HG03469 (cell line): ENCODE measurements around the gene PERM1.
"Not testable (repeated sequence)": the region's sequence is repeated elsewhere in the genome, so short reads cannot be mapped to it uniquely, and the experiment has no call there.

Experiments used
- ATAC-seq: cut with Tn5 transposase; IDR thresholded peaks from one replicate; pipeline ENCODE4 v1.9.1; 2021; ENCODE audit warnings: mild to moderate bottlenecking, moderate library complexity, moderate number of reproducible peaks; ENCODE audit not compliant: unreplicated experiment

Gene PERM1

GRCh38 chr1:979744-980072 lies 2.2 kb downstream of the PERM1 start:
- no peak for ATAC-seq

DNA sequence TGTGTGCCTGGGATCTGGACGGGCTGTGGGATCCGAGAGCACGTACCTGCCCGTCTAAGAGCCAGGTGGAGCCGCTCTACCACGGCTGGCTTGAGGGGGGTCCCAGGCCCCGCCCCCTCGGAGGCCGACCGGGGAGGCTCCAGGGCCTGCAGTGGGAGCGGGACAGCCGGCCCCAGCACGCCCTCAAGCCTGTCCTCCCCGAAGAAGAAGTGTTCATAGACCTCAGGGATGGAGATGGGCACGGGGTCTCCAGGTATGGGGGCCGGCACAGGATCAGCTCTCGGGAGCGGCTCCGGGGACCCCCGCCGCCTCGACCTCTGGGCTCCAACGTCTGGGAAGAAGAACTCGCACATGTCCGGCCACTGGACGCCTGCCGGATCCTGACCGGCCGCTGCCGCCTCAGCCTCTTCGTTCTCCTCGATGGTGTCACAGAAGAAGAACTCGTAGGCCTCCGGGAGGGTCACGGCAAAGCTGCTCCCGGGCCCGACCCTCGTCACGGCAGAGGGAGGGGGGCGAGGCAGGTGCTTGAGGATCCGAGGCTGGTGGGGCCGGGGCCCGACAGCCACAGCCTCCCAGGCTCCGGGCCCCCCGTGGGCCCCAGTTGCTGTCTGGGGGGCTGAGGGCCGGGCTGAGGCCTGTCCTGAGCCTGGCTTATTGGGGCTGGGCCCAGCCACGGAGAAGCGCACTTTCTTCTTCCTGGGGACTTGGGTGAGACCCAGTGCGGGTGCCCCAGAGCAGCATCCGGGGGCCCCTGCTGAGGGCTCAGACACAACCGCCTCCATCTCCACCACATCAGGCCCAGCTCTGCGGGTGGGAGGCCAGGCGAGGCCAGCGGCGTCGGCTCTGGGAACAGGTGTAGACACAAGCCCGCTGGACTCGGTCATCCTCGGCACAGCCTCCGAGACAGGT lies 2.8 kb downstream of the PERM1 start:
- no peak for ATAC-seq

GRCh38 chr1:978069-978834 lies 3.6 kb downstream of the PERM1 start:
- no peak for ATAC-seq

DNA sequence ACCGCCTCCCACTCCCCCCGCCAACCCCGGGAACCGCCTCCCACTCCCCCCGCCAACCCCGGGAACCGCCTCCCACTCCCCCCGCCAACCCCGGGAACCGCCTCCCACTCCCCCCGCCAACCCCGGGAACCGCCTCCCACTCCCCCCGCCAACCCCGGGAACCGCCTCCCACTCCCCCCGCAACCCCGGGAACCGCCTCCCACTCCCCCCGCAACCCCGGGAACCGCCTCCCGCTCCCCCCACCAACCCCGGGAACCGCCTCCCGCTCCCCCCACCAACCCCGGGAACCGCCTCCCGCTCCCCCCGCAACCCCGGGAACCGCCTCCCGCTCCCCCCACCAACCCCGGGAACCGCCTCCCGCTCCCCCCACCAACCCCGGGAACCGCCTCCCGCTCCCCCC lies 5.1 kb downstream of the PERM1 start:
- not testable (repeated sequence) for ATAC-seq

DNA sequence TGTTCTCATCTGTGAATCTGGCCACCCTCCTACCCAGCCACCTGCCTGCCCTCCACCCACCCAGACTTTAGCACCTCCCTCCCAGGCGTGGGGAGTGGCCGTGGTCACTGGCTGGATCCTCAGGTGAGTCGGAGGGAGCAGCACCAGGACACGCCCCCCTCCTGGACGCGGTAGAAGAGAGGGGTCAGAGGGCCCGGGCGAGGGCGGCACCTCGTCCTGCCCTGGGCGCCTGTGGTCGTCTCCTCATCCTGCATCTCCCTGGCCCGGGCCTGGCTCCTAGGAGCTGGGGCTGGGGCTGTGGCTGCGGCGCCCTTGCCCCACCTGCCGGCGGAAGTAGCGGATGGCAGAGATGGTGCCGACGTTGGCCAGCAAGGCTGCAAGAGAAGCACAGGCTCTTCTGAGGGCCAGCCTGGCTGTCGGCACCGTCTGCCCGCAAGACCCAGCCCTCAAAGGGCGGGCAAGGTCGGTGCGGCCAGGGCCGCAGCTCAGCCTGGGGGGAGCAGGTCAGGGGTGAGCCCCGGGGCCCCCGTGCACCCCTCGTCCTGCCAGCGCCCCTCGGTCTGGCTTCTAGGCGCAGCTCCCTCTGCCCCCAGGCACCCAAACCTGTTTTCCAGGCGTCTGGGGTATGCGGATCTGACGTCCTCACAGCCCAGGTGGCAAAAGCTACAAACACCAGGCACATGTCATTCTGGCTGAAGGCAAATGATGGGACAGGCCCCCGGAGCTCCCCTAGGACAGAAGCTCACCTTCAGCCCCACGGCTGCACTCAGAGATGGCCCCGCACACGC lies 5.8 kb downstream of the PERM1 start:
- ATAC-seq: peak; percentile 46

GRCh38 chr1:975365-975764 lies 6.5 kb downstream of the PERM1 start:
- ATAC-seq: no peak

GRCh38 chr1:974687-975328 lies 7.1 kb downstream of the PERM1 start:
- no peak for ATAC-seq

DNA sequence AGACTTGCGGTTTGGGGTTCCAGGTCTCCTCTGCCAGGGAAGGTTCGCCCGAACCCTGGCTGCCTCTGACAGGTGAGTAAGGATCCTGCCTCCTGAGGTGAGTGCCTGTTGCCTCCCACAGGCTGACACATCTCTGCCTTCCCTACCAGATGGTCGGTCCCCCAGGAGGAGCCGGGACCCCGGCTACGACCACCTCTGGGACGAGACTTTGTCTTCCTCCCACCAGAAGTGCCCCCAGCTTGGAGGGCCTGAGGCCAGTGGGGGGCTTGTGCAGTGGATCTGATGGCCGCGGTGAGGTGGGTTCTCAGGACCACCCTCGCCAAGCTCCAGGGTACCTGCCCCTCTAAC lies 7.6 kb downstream of the PERM1 start:
- no peak for ATAC-seq

GRCh38 chr1:973459-974292 lies 8.2 kb downstream of the PERM1 start:
- ATAC-seq: no peak

GRCh38 chr1:972726-973458 lies 9.0 kb downstream of the PERM1 start:
- ATAC-seq: no peak

DNA sequence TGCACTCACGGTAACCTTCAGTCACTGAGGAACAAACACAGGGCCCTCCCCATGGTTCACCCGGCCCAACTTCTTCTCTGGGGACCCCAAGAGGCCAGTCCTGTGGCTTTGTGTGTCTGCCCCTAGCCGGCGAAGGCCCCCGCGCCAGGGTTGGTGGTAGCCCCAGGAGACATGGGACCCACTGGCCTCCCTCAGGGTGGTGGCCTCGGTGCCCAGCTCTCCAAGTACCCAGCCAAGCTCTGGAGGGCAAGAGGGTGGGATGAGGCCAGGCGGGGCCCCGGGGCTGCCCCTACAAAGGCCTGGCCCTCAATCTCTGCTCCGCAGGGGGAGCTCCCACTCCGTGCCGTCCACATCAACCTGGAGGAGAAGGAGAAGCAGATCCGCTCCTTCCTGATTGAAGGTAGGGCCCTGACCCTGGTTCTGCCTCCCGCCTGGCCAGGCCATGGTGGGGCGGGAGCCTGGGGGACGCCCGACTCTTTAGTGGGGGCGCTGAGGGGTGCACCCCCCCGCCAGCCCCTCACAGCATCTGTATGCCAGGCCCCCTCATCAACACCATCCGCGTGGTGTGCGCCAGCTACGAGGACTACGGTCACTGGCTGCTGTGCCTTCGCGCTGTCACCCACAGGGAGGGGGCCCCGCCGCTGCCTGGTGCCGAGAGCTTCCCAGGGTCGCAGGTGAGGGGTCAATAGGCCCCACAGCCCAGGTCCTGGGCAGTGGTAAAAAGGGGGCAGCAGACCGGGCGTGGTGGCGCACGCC lies 10.0 kb downstream of the PERM1 start:
- no peak for ATAC-seq

DNA sequence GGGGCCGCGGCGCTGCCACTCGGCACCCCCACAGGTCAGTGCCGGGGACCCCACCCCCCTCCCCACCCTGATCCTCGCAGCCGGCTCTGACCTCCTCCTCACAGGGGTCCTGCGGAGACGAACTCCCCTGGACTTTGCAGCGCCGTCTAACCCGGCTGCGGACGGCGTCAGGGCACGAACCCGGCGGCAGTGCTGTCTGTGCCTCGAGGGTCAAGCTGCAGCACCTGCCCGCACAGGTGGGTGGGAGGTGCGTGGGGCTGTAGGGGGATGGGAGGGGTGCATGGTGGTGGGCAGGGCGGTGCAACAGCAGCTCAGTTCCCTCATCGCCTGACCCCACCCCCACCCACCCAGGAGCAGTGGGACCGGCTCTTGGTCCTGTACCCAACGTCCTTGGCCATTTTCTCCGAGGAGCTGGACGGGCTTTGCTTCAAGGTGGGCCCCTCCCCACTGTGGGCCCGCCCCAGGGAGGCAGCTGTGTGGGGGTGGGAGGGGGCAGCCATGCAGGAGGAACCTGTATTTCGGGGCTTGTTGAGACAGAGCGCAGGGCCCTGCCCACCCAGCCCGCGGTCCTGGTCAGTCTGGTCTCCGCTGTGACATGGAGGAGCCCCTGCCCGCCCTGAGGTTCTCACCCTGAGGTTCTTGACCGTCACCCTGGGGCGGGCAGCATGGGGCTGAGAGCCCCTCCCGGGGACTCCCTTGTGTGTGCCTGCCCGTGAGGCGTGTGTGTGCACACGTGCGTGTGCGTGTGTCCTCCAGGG lies 10.7 kb downstream of the PERM1 start:
- ATAC-seq: no peak

GRCh38 chr1:970242-970972 lies 11.5 kb downstream of the PERM1 start:
- ATAC-seq: no peak

GRCh38 chr1:969260-969855 lies 12.5 kb downstream of the PERM1 start:
- ATAC-seq: no peak

DNA sequence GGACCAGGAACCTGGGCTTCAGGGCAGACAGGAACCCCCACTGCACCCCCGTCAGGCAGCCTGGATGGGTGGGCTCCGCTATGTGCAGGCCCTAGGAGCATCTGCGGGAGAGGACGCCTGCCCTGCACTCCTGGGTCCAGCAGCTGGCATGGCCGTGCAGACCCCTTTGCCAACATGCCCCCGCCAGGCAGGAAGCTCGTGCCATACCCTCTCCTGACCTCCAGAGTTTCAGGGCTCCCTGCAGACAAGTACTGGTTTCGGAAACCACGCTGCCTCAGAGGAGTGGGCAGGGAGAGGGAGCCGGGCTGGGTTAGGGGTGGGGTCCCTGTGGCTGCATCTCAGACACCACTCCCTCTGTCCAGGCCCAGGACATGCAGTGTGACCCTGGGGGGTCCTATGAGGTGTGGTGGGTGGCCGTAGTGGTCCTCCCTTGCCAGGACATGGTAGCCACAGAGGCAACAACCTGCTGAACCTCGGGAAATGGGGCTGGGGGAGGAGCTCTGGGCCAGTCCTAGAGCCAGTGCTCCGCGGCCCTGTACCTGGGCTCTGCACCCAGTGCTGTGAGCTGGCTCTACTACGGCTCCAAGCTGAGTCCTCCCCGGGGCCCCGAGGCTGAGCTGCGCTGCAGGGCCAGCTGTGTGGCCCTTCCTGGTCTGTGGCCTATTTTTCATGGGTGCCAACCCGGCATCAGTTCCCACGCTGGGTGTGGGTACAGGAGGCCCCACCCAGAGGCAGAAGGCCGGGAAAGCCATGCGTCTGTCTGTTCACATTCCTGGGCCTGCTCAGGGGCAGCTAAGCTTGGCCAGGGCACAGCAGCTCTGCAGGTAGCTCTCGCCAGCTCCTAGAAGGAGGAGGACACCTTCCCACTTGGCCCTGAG lies 14.2 kb downstream of the PERM1 start:
- no peak for ATAC-seq

- no peak for ATAC-seq
These were observed 15.1 kb downstream of the PERM1 start for GRCh38 chr1:966704-967300.
